ENCODE results near the gene TBC1D23.

DNA sequence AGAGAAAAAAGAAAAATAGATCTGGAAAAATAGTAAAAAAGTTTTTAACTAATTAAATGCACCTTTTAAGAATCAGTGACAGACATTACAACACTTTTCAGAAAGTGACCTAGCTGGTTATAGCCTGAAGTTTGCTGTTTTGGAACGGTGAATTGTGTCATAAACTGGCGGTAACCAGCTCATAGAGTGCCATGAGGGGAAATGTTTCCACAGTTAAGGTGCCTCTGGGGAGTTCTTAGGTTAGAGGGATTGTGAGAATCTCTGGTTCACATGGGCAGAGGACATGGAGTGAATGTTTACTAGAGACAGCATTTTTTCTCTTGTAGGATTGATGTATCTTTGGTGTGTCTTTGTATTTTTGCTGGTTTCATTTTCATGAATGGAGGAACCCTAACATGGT, 2.8 kb downstream of the TBC1D23 start:
- TF ChIP-seq, protein P1, sequence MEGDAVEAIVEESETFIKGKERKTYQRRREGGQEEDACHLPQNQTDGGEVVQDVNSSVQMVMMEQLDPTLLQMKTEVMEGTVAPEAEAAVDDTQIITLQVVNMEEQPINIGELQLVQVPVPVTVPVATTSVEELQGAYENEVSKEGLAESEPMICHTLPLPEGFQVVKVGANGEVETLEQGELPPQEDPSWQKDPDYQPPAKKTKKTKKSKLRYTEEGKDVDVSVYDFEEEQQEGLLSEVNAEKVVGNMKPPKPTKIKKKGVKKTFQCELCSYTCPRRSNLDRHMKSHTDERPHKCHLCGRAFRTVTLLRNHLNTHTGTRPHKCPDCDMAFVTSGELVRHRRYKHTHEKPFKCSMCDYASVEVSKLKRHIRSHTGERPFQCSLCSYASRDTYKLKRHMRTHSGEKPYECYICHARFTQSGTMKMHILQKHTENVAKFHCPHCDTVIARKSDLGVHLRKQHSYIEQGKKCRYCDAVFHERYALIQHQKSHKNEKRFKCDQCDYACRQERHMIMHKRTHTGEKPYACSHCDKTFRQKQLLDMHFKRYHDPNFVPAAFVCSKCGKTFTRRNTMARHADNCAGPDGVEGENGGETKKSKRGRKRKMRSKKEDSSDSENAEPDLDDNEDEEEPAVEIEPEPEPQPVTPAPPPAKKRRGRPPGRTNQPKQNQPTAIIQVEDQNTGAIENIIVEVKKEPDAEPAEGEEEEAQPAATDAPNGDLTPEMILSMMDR (conservative IDR thresholded peaks at IDR 0.05; ENCODE audit: low read depth in 2 of 2): no peak
- TF ChIP-seq, protein P2, sequence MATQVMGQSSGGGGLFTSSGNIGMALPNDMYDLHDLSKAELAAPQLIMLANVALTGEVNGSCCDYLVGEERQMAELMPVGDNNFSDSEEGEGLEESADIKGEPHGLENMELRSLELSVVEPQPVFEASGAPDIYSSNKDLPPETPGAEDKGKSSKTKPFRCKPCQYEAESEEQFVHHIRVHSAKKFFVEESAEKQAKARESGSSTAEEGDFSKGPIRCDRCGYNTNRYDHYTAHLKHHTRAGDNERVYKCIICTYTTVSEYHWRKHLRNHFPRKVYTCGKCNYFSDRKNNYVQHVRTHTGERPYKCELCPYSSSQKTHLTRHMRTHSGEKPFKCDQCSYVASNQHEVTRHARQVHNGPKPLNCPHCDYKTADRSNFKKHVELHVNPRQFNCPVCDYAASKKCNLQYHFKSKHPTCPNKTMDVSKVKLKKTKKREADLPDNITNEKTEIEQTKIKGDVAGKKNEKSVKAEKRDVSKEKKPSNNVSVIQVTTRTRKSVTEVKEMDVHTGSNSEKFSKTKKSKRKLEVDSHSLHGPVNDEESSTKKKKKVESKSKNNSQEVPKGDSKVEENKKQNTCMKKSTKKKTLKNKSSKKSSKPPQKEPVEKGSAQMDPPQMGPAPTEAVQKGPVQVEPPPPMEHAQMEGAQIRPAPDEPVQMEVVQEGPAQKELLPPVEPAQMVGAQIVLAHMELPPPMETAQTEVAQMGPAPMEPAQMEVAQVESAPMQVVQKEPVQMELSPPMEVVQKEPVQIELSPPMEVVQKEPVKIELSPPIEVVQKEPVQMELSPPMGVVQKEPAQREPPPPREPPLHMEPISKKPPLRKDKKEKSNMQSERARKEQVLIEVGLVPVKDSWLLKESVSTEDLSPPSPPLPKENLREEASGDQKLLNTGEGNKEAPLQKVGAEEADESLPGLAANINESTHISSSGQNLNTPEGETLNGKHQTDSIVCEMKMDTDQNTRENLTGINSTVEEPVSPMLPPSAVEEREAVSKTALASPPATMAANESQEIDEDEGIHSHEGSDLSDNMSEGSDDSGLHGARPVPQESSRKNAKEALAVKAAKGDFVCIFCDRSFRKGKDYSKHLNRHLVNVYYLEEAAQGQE (IDR thresholded peaks at IDR 0.05; ENCODE audit: unreplicated experiment): no peak
- TF ChIP-seq EZH2 (IDR thresholded peaks at IDR 0.05; ENCODE audit: low read depth, unreplicated experiment) (no peak), EZH2phosphoT487 (IDR thresholded peaks at IDR 0.05; ENCODE audit: unreplicated experiment) (no peak), STAT1 (IDR thresholded peaks at IDR 0.05; ENCODE audit: unreplicated experiment) (no peak), POLR2AphosphoS5 (IDR thresholded peaks at IDR 0.05; ENCODE audit: low read depth) (no peak), CREB1 (CRISPR knock-in tag; IDR thresholded peaks at IDR 0.05; ENCODE audit: low read depth) (no peak), NANOG (IDR thresholded peaks at IDR 0.05; ENCODE audit: borderline replicate concordance) (no peak)
- TF ChIP-seq, protein P3, sequence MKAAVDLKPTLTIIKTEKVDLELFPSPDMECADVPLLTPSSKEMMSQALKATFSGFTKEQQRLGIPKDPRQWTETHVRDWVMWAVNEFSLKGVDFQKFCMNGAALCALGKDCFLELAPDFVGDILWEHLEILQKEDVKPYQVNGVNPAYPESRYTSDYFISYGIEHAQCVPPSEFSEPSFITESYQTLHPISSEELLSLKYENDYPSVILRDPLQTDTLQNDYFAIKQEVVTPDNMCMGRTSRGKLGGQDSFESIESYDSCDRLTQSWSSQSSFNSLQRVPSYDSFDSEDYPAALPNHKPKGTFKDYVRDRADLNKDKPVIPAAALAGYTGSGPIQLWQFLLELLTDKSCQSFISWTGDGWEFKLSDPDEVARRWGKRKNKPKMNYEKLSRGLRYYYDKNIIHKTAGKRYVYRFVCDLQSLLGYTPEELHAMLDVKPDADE (IDR thresholded peaks at IDR 0.05): no peak

Data from GM23338 (cell line).